NT2/D1 (cell line): Measurements from ENCODE around the gene VPS39.

ENCODE experiments used
- DNase-seq: peaks from one replicate; pipeline ENCODE4 v3.0.0-alpha.2; 2011; ENCODE audit warnings: low read depth, low spot score
- H3K27me3 ChIP-seq: 2 replicates; pipeline ENCODE4 v1.6.0; 2011; ENCODE audit warnings: mild to moderate bottlenecking; ENCODE audit not compliant: insufficient read length, insufficient read depth
- H3K36me3 ChIP-seq: 2 replicates; pipeline ENCODE4 v1.6.1; 2011; ENCODE audit warnings: mild to moderate bottlenecking, low read length, mixed read lengths; ENCODE audit not compliant: insufficient read depth, insufficient read length
- H3K4me1 ChIP-seq: 2 replicates; pipeline ENCODE4 v1.5.1; 2011; ENCODE audit not compliant: insufficient read depth, insufficient read length
- H3K4me3 ChIP-seq: 2 replicates; pipeline ENCODE4 v1.5.1; 2011; ENCODE audit warnings: low read depth; ENCODE audit not compliant: insufficient read length
- H3K9ac ChIP-seq: 2 replicates; pipeline ENCODE4 v1.6.0; 2011; ENCODE audit warnings: low read depth; ENCODE audit not compliant: insufficient read length
- H3K9me3 ChIP-seq: 2 replicates; pipeline ENCODE4 v1.5.1; 2011; ENCODE audit warnings: mild to moderate bottlenecking, low read length; ENCODE audit not compliant: insufficient read depth
- SUZ12 ChIP-seq: IDR thresholded peaks from 2 replicates; pipeline ENCODE4 v1.6.1; 2011; ENCODE audit not compliant: insufficient read length, insufficient read depth; ENCODE audit errors: extremely low read depth
- YY1 ChIP-seq: IDR thresholded peaks from 2 replicates; pipeline ENCODE4 v1.6.1; 2011; ENCODE audit not compliant: insufficient read length, insufficient read depth
- ZNF274 ChIP-seq: IDR thresholded peaks from 2 replicates; pipeline ENCODE4 v1.6.1; 2011; ENCODE audit warnings: mild to moderate bottlenecking, low read depth, low read length

The VPS39 gene

GRCh38 chr15:42198516-42198915 is 9.6 kb downstream of the VPS39 start:
- Histone ChIP-seq H3K27me3 (no peaks in the 10 kb centered on the region), H3K36me3 (peaks cover 5% of the 10 kb centered on the region), H3K4me3 (no peak overlapping the region), H3K4me1 (no peaks in the 10 kb centered on the region), H3K9me3 (no peaks in the 10 kb centered on the region), H3K9ac (no peak overlapping the region)
- no peak for TF ChIP-seq YY1
- no peak for TF ChIP-seq SUZ12
- TF ChIP-seq ZNF274, result no peak
- no peak for DNase-seq

- H3K4me3 ChIP-seq, result no peak overlapping the region
- no peaks in the 10 kb centered on the region for H3K4me1 ChIP-seq
- no peak overlapping the region for H3K9ac ChIP-seq
- H3K36me3 ChIP-seq, result peaks cover 24% of the 10 kb centered on the region
- no peaks in the 10 kb centered on the region for H3K27me3 ChIP-seq
- DNase-seq, result no peak
- no peak for TF ChIP-seq ZNF274
- no peak for TF ChIP-seq YY1
- no peak for TF ChIP-seq SUZ12
- no peaks in the 10 kb centered on the region for H3K9me3 ChIP-seq
Observed at GRCh38 chr15:42194513-42194912, 13.6 kb downstream of the VPS39 start.

GRCh38 chr15:42193383-42193782 is 14.7 kb downstream of the VPS39 start:
- H3K36me3 ChIP-seq, result peaks cover 24% of the 10 kb centered on the region
- no peak overlapping the region for H3K4me3 ChIP-seq
- DNase-seq, result no peak
- TF ChIP-seq ZNF274, result no peak
- TF ChIP-seq YY1, result no peak
- TF ChIP-seq SUZ12, result no peak
- H3K27me3 ChIP-seq, result no peaks in the 10 kb centered on the region
- H3K9me3 ChIP-seq, result no peaks in the 10 kb centered on the region
- no peaks in the 10 kb centered on the region for H3K4me1 ChIP-seq
- no peak overlapping the region for H3K9ac ChIP-seq

- Histone ChIP-seq H3K36me3 (peaks cover 37% of the 10 kb centered on the region), H3K9ac (no peak overlapping the region), H3K4me1 (no peaks in the 10 kb centered on the region), H3K27me3 (no peaks in the 10 kb centered on the region), H3K4me3 (no peak overlapping the region), H3K9me3 (no peaks in the 10 kb centered on the region)
- TF ChIP-seq YY1 (no peak), ZNF274 (no peak), SUZ12 (no peak)
- DNase-seq, result no peak
Observed at GRCh38 chr15:42191610-42192346, 16.3 kb downstream of the VPS39 start.

- H3K36me3 ChIP-seq, result peaks cover 51% of the 10 kb centered on the region
Observed at GRCh38 chr15:42190370-42190769, 17.7 kb downstream of the VPS39 start.

GRCh38 chr15:42185801-42186200 is 22.3 kb downstream of the VPS39 start:
- TF ChIP-seq ZNF274 (no peak), YY1 (no peak), SUZ12 (no peak)
- Histone ChIP-seq H3K27me3 (no peaks in the 10 kb centered on the region), H3K4me1 (no peaks in the 10 kb centered on the region), H3K9me3 (no peaks in the 10 kb centered on the region), H3K4me3 (no peak overlapping the region), H3K36me3 (peaks cover 65% of the 10 kb centered on the region), H3K9ac (no peak overlapping the region)
- DNase-seq, result no peak

More at GRCh38 chr15:42190370-42190769, 17.7 kb downstream of the VPS39 start:
- Histone ChIP-seq H3K27me3 (no peaks in the 10 kb centered on the region), H3K4me1 (no peaks in the 10 kb centered on the region), H3K9me3 (no peaks in the 10 kb centered on the region), H3K9ac (no peak overlapping the region), H3K4me3 (no peak overlapping the region)
- no peak for TF ChIP-seq YY1
- no peak for TF ChIP-seq SUZ12
- TF ChIP-seq ZNF274, result no peak
- DNase-seq, result no peak

GRCh38 chr15:42184736-42185135 is 23.4 kb downstream of the VPS39 start:
- DNase-seq, result no peak
- Histone ChIP-seq H3K27me3 (no peaks in the 10 kb centered on the region), H3K4me3 (no peak overlapping the region), H3K36me3 (peaks cover 69% of the 10 kb centered on the region), H3K9me3 (no peaks in the 10 kb centered on the region), H3K9ac (no peak overlapping the region), H3K4me1 (no peaks in the 10 kb centered on the region)
- TF ChIP-seq YY1 (no peak), SUZ12 (no peak), ZNF274 (no peak)
